NCI-H1436 (cell line): Measurements from ENCODE around the gene SNX30.

ENCODE experiments used
- DNase-seq: peaks from one replicate; lab custom pipeline; 2025; lab: John Stamatoyannopoulos, UW

The SNX30 gene

GRCh38 chr9:112823257-112823656 is 72.7 kb downstream of the SNX30 start:
- DNase-seq, result no peak

- no peak for DNase-seq
Measured at GRCh38 chr9:112831281-112831851, 80.8 kb downstream of the SNX30 start.

GRCh38 chr9:112831969-112832368 is 81.4 kb downstream of the SNX30 start:
- DNase-seq, result no peak

GRCh38 chr9:112833081-112833480 is 82.5 kb downstream of the SNX30 start:
- DNase-seq, result no peak

GRCh38 chr9:112836394-112836793 is 85.8 kb downstream of the SNX30 start:
- no peak for DNase-seq

GRCh38 chr9:112838342-112838741 is 87.8 kb downstream of the SNX30 start:
- no peak for DNase-seq

GRCh38 chr9:112839331-112839730 is 88.8 kb downstream of the SNX30 start:
- DNase-seq, result no peak

GRCh38 chr9:112841261-112841660 is 90.7 kb downstream of the SNX30 start:
- DNase-seq, result no peak

- no peak for DNase-seq
Measured at GRCh38 chr9:112842555-112842954, 92.0 kb downstream of the SNX30 start.

- DNase-seq, result no peak
Measured at GRCh38 chr9:112844771-112845542, 94.4 kb downstream of the SNX30 start.

GRCh38 chr9:112846528-112847488 is 96.2 kb downstream of the SNX30 start:
- no peak for DNase-seq

GRCh38 chr9:112848316-112849151 is 98.0 kb downstream of the SNX30 start:
- DNase-seq, result no peak

GRCh38 chr9:112849363-112849922 is 98.9 kb downstream of the SNX30 start:
- no peak for DNase-seq

- DNase-seq, result no peak
Measured at GRCh38 chr9:112850840-112851239, 100.3 kb downstream of the SNX30 start.

GRCh38 chr9:112852741-112853504 is 102.4 kb downstream of the SNX30 start:
- DNase-seq, result no peak

- no peak for DNase-seq
Measured at GRCh38 chr9:112853882-112854585, 103.5 kb downstream of the SNX30 start.

- DNase-seq, result no peak
Measured at GRCh38 chr9:112854657-112855056, 104.1 kb downstream of the SNX30 start.

- DNase-seq, result no peak
Measured at GRCh38 chr9:112856200-112856599, 105.6 kb downstream of the SNX30 start.

- no peak for DNase-seq
Measured at GRCh38 chr9:112856843-112857242, 106.3 kb downstream of the SNX30 start.

- DNase-seq, result no peak
Measured at GRCh38 chr9:112858005-112858404, 107.4 kb downstream of the SNX30 start.
